HFFc6 (cell line): ENCODE measurements around the gene DNASE2. TPM values are rescaled to one million over a fixed set of nuclear protein-coding genes. Genes with fewer than 3 reads are reported as not detected.
"Not testable (repeated sequence)": the region's sequence is repeated elsewhere in the genome, so short reads cannot be mapped to it uniquely, and the experiment has no call there.

Source experiments
- DNase-seq: peaks from one replicate; pipeline ENCODE4 v3.0.0-alpha.2; 2018
- H3K27ac Mint-ChIP-seq: 2 replicates; pipeline ENCODE4 v1.8.0; 2020; ENCODE audit warnings: mild to moderate bottlenecking, mixed read lengths
- H3K27me3 Mint-ChIP-seq: 2 replicates; pipeline ENCODE4 v1.8.0; 2021; ENCODE audit warnings: mild to moderate bottlenecking, moderate library complexity, mixed read lengths; ENCODE audit not compliant: insufficient read depth
- H3K36me3 Mint-ChIP-seq: 2 replicates; pipeline ENCODE4 v1.8.0; 2021; ENCODE audit warnings: low read depth, mixed read lengths
- H3K4me1 Mint-ChIP-seq: 2 replicates; pipeline ENCODE4 v1.8.0; 2020; ENCODE audit warnings: low read depth, mixed read lengths
- H3K4me3 Mint-ChIP-seq: 2 replicates; pipeline ENCODE4 v1.8.0; 2020; ENCODE audit warnings: mild to moderate bottlenecking, moderate library complexity, mixed read lengths
- H3K9me3 Mint-ChIP-seq: 2 replicates; pipeline ENCODE4 v1.8.0; 2020; ENCODE audit warnings: mild to moderate bottlenecking, mixed read lengths
- total RNA-seq, 6 experiments: library from RNA; stranded (reverse); fragmentation: NEBNext Ultra II Directional; extraction: Animal tissue kit (Norgen Biotek cat#: 25700); gene quantifications; 2 replicates in 1 of 6; 3 replicates in 5 of 6; pipeline ENCODE4 v1.2.3, GENCODE V29; 2021
- TF ChIP-seq, protein P1 (sequence below): fragments of 200-600 bp; sonication (generic); IDR thresholded peaks from 2 replicates; pipeline ENCODE4 v1.5.0; 2021; ENCODE audit warnings: antibody characterized with exemption, mild to moderate bottlenecking

Gene DNASE2
- total RNA-seq, 6 experiments from 2014 or later, result 26.0 to 33.5 (median 28.4) TPM

DNA sequence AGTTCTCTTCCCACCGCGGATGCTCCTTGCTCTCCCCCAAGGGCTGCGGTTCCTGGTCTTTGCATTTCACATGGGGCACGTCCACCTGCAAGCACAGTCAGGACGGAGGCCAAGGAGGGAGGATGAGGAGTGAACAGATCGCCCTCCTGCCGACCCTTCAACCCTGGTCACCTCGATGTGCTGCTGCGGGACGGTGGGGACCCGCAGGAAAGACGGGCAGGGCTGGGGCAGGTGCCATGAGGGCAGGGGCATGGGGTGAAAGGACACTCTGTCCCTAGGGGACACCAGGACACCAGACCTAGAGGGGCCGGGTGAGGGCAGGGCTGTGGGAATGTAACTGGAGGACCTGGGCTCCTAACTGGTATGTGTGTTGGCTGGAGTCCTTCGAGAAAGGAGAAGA is 37.0 kb upstream of the DNASE2 start:
- no peak for DNase-seq
- Mint-ChIP-seq H3K4me3 (no peak overlapping the region), H3K27ac (no peak overlapping the region), H3K27me3 (peaks cover 13% of the 10 kb centered on the region), H3K36me3 (peaks cover 7% of the 10 kb centered on the region), H3K9me3 (no peaks in the 10 kb centered on the region), H3K4me1 (peaks cover 10% of the 10 kb centered on the region; the same call in 1 of the 2 replicates)
- TF ChIP-seq, protein P1, sequence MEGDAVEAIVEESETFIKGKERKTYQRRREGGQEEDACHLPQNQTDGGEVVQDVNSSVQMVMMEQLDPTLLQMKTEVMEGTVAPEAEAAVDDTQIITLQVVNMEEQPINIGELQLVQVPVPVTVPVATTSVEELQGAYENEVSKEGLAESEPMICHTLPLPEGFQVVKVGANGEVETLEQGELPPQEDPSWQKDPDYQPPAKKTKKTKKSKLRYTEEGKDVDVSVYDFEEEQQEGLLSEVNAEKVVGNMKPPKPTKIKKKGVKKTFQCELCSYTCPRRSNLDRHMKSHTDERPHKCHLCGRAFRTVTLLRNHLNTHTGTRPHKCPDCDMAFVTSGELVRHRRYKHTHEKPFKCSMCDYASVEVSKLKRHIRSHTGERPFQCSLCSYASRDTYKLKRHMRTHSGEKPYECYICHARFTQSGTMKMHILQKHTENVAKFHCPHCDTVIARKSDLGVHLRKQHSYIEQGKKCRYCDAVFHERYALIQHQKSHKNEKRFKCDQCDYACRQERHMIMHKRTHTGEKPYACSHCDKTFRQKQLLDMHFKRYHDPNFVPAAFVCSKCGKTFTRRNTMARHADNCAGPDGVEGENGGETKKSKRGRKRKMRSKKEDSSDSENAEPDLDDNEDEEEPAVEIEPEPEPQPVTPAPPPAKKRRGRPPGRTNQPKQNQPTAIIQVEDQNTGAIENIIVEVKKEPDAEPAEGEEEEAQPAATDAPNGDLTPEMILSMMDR, result no peak

DNA sequence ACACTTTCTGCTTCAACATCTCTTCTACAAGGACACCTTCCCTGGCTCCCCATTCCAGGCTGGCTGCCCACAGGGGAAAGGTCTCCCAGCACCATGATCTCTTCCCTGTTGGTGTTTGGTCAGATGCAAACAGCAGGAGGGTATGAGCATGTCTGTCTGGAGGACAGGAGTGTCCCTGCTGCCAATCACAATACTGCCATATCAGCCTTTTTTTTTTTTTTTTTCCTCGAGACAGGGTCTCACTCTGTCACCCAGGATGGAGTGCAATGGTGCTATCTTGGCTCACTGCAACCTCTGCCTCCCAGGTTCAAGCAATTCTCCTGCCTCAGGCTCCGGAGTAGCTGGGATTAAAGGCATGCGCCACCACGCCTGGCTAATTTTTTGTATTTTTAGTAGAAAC is 34.6 kb upstream of the DNASE2 start:
- H3K9me3 Mint-ChIP-seq, DNase-seq, H3K27ac Mint-ChIP-seq, H3K36me3 Mint-ChIP-seq, H3K4me3 Mint-ChIP-seq: not testable (repeated sequence)
- Mint-ChIP-seq H3K4me1 (peaks cover 22% of the 10 kb centered on the region; the same call in 1 of the 2 replicates), H3K27me3 (peaks cover 14% of the 10 kb centered on the region)

DNA sequence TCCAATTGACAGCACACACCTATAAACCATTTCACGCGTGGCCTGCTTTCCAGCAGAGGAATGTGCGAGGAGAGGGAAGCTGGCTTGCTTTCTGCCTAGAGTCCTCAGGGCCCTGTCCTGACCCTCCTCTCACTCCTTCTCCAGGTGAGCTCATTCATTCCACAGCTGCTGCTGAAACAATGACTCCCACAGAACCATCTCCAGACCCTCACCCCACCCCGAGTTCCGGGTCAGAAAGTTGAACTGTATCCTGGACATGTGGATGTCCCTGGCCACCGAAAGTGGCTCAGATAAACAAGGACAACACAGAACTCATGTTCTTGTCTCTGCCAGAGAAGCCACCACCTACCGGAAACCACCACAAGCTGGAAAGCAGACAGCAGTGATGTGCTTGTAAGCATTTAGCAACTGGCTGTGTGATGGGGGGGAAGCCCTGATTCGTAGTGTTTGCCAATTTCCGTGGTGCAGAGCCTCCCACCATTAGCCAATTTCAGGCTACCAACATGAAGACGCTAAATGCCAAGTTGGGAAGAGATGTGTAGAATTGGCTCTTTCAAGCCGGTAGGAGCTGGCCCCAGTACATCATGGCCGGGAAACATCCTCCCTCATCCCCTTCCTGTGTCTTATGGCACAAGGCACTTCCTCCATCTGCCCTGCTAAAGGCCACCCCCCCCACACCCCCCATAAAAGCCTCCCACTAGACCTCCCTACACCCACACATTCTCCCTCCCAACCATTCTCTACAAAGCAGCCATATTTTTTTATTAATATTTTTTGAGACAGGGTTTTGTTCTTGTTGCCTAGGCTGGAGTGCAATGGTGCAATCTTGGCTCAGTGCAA is 32.8 kb upstream of the DNASE2 start:
- Mint-ChIP-seq H3K4me3 (no peak overlapping the region), H3K36me3 (no peaks in the 10 kb centered on the region), H3K27ac (no peak overlapping the region), H3K27me3 (peaks cover 14% of the 10 kb centered on the region), H3K4me1 (peaks cover 22% of the 10 kb centered on the region; the same call in 1 of the 2 replicates), H3K9me3 (no peaks in the 10 kb centered on the region)
- TF ChIP-seq, protein P1, result no peak
- no peak for DNase-seq

DNA sequence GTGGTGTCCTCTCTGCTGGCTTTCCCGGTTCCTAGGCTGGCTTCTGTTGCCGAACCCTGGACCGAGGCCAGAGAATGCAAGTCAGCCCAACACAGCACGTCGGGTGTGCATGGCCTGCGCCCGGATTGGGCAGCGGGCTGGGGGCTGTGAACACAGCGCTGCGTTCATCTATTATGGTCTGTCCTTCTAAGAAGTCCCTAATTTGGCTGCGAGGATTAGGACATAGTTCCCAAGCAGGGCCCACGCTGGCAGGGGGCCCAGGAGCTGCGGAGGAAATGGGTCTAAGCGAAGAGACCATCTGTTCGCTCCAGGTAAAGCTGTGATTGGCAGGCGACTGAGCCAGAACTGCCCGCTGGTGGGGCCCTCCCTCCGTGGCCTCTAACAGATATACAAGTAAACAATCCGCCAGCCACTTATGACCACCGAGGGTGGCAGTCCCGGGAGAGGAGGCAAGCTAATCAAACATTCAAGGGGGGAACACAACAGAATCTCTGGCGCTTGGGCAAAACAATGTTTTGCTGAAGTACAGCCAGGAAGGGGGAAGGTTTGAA is 31.8 kb upstream of the DNASE2 start:
- no peak for DNase-seq
- H3K9me3 Mint-ChIP-seq, result no peaks in the 10 kb centered on the region
- TF ChIP-seq, protein P1, result no peak
- H3K4me1 Mint-ChIP-seq, result peaks cover 22% of the 10 kb centered on the region; the same call in 1 of the 2 replicates
- no peaks in the 10 kb centered on the region for H3K36me3 Mint-ChIP-seq
- no peak overlapping the region for H3K27ac Mint-ChIP-seq
- peaks cover 9% of the 10 kb centered on the region for H3K27me3 Mint-ChIP-seq
- no peak overlapping the region for H3K4me3 Mint-ChIP-seq

DNA sequence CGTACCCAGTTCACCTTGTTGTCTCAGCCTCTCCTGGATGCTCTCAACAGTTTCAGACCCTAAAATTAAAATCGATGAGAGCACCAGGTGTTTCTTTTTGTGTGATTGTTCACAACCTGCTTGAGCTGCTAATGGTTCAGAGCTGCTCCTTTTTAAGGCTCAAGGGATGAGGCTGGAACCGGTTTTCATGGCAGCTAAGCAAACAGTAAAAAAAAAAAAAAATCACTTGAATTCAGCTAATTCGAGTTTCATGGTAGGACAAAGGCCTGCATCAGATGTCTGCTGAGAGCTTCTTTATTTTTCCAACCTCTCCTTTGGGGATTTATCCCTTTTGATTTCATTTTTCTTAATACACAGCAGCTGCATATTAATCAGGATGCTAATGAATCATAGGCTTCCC is 31.3 kb upstream of the DNASE2 start:
- no peak for DNase-seq
- peaks cover 9% of the 10 kb centered on the region for H3K27me3 Mint-ChIP-seq
- H3K4me3 Mint-ChIP-seq, result no peak overlapping the region
- no peaks in the 10 kb centered on the region for H3K9me3 Mint-ChIP-seq
- no peak overlapping the region for H3K27ac Mint-ChIP-seq
- H3K36me3 Mint-ChIP-seq, result no peaks in the 10 kb centered on the region
- TF ChIP-seq, protein P1, result no peak
- peaks cover 22% of the 10 kb centered on the region; the same call in 1 of the 2 replicates for H3K4me1 Mint-ChIP-seq

DNA sequence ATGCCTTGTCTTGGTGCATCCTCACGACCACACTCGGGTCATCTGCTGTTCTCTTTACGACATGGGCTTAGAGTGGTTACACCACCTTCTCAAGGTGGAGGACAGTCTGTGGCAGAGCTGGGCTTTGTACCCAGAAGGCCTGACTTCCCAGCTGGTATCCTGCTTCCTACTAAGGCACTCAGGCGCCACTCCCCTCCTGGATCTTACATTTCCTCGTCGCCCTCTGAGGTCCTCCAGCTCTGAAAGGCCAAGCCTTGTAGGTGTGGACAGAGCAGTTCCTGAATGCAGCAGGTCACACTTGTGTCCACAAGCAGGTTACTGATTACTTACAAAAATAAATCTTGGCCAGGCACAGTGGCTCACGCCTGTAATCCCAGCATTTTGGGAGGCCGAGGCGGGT is 25.9 kb upstream of the DNASE2 start:
- TF ChIP-seq, protein P1, result no peak

More for the DNA sequence above, 25.9 kb upstream of the DNASE2 start:
- Mint-ChIP-seq H3K4me3 (no peak overlapping the region), H3K27ac (no peak overlapping the region), H3K9me3 (no peaks in the 10 kb centered on the region), H3K4me1 (peaks cover under 1% of the 10 kb centered on the region; the same call in 1 of the 2 replicates), H3K36me3 (no peaks in the 10 kb centered on the region), H3K27me3 (peaks cover 3% of the 10 kb centered on the region)
- DNase-seq, result no peak
